K562 (cell line): ENCODE measurements around the gene ELSPBP1.

ENCODE experiments used
- CHD2 ChIP-seq: IDR thresholded peaks from 2 replicates; pipeline ENCODE4 v1.6.1; 2011; ENCODE audit warnings: low read depth, low read length
- JUNB ChIP-seq: fragments of 450-650 bp; formaldehyde crosslinking; conservative IDR thresholded peaks from 2 replicates; pipeline ENCODE4 v1.4.0; 2020; ENCODE audit warnings: mild to moderate bottlenecking
- MAZ ChIP-seq, 2 experiments: fragments of 450-650 bp in 1 of 2; sonication (generic) in 1 of 2; formaldehyde crosslinking; IDR thresholded peaks in 1 of 2; conservative IDR thresholded peaks in 1 of 2; 2 replicates each; pipeline versions ENCODE4 v1.4.0 to v1.5.0; 2020; ENCODE audit warnings: mild to moderate bottlenecking in 1 of 2, missing genetic modification reagents in 1 of 2
- NCOA2 ChIP-seq, 2 experiments: fragments of 450-650 bp; IDR thresholded peaks; 2 replicates each; pipeline ENCODE4 v1.6.1; 2018; ENCODE audit warnings: mild to moderate bottlenecking in 2 of 2, moderate library complexity in 1 of 2; ENCODE audit not compliant: partially characterized antibody in 2 of 2
- POLR2A ChIP-seq: fragments of 450-650 bp; conservative IDR thresholded peaks from 2 replicates; pipeline ENCODE4 v1.6.1; 2016
- RAD21 ChIP-seq, 2 experiments: fragments of 250-450 bp in 1 of 2; fragments of 450-650 bp in 1 of 2; sonication (Bioruptor Pico) in 1 of 2; formaldehyde crosslinking in 1 of 2; IDR thresholded peaks in 1 of 2; conservative IDR thresholded peaks in 1 of 2; 2 replicates each; pipeline versions ENCODE4 v1.4.0 to v1.8.0; 2020 to 2022; ENCODE audit warnings: mild to moderate bottlenecking in 2 of 2, moderate library complexity in 1 of 2
- SIN3A ChIP-seq, 2 experiments: fragments of 150-350 bp in 1 of 2; IDR thresholded peaks; 2 replicates each; pipeline ENCODE4 v1.6.1; 2011 to 2016; ENCODE audit warnings: borderline replicate concordance in 2 of 2, low read depth in 2 of 2, low read length in 2 of 2, mild to moderate bottlenecking in 2 of 2, moderate library complexity in 2 of 2; ENCODE audit not compliant: control insufficient read depth in 1 of 2
- TBP ChIP-seq: optimal IDR thresholded peaks from 2 replicates; pipeline ENCODE3; 2011; ENCODE audit warnings: low read depth, low read length, improper control_type of control experiment
- ZNF124 ChIP-seq: sonication (generic); formaldehyde crosslinking; IDR thresholded peaks from 2 replicates; pipeline ENCODE4 v1.8.1; 2022; ENCODE audit warnings: missing genetic modification reagents

- TF ChIP-seq MAZ (CRISPR knock-in tag; conservative IDR thresholded peaks at IDR 0.05 in 1 of 2, IDR thresholded peaks at IDR 0.05 in 1 of 2) (no peak), NCOA2 (IDR thresholded peaks at IDR 0.05; ENCODE audit: partially characterized antibody in 2 of 2) (no peak), POLR2A (no peak), SIN3A (IDR thresholded peaks at IDR 0.05; ENCODE audit: borderline replicate concordance in 2 of 2, control insufficient read depth in 1 of 2, low read depth in 2 of 2, low read length in 2 of 2) (no peak), CHD2 (no peak), JUNB (CRISPR knock-in tag) (no peak), RAD21 (CRISPR knock-in tag; conservative IDR thresholded peaks at IDR 0.05 in 1 of 2, IDR thresholded peaks at IDR 0.05 in 1 of 2) (no peak), ZNF124 (CRISPR knock-in tag) (no peak), TBP (no peak)
Measured at GRCh38 chr19:48059331-48059730, 64.9 kb downstream of the ELSPBP1 start.
